Fibroblast of the aortic adventitia (primary cell): Measurements from ENCODE around the gene OR6J1. TPM values are rescaled to one million over a fixed set of nuclear protein-coding genes. Genes with fewer than 3 reads are reported as not detected.
"Not testable (repeated sequence)": the region's sequence is repeated elsewhere in the genome, so short reads cannot be mapped to it uniquely, and the experiment has no call there.

Experiments
- DNase-seq: peaks from one replicate; pipeline ENCODE4 v3.0.0-alpha.2; 2010; ENCODE audit warnings: low read depth
- H3K4me3 ChIP-seq: 2 replicates; pipeline ENCODE4 v1.5.1; 2011; ENCODE audit warnings: low read depth, mild to moderate bottlenecking, control low read depth, low read length, moderate library complexity
- total RNA-seq: library from RNA; depleted of rRNA; stranded (reverse); fragments of >200 nt; gene quantifications from 2 replicates; pipeline ENCODE4 v1.2.3, GENCODE V29; 2012; ENCODE audit warnings: low replicate concordance
- TF ChIP-seq, protein P1 (sequence below): IDR thresholded peaks from 2 replicates; pipeline ENCODE4 v1.5.1; 2011; ENCODE audit warnings: mild to moderate bottlenecking, low read length, control low read depth, inconsistent platforms; ENCODE audit not compliant: insufficient read depth

The OR6J1 gene
- total RNA-seq, 1 donor, result not detected

DNA sequence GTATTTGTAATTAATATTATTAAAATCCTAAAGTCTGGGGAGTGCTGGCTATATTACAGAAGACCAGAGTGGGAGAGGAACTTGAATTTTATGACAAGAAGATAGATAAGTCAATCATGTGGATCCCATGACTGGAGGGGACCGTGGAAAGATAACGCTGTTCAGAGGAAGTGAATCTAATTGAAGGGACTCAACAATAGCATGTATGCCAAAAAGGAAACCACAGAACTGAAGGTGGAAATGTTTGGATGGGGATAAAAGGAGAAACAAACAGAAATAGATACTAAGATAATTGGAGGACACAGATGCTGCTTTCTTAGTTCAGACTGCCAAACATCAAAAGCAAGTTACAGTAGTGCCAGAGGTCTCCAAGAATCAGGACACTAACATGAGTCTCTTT lies 21.1 kb downstream of the OR6J1 start:
- no peak for DNase-seq
- H3K4me3 ChIP-seq, result no peak overlapping the region
- TF ChIP-seq, protein P1, sequence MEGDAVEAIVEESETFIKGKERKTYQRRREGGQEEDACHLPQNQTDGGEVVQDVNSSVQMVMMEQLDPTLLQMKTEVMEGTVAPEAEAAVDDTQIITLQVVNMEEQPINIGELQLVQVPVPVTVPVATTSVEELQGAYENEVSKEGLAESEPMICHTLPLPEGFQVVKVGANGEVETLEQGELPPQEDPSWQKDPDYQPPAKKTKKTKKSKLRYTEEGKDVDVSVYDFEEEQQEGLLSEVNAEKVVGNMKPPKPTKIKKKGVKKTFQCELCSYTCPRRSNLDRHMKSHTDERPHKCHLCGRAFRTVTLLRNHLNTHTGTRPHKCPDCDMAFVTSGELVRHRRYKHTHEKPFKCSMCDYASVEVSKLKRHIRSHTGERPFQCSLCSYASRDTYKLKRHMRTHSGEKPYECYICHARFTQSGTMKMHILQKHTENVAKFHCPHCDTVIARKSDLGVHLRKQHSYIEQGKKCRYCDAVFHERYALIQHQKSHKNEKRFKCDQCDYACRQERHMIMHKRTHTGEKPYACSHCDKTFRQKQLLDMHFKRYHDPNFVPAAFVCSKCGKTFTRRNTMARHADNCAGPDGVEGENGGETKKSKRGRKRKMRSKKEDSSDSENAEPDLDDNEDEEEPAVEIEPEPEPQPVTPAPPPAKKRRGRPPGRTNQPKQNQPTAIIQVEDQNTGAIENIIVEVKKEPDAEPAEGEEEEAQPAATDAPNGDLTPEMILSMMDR, result no peak

- TF ChIP-seq, protein P1, result no peak
- H3K4me3 ChIP-seq, result no peak overlapping the region
- peak; percentile 41 for DNase-seq
Observed at GRCh38 chr14:22622255-22622654, 21.9 kb downstream of the OR6J1 start.

DNA sequence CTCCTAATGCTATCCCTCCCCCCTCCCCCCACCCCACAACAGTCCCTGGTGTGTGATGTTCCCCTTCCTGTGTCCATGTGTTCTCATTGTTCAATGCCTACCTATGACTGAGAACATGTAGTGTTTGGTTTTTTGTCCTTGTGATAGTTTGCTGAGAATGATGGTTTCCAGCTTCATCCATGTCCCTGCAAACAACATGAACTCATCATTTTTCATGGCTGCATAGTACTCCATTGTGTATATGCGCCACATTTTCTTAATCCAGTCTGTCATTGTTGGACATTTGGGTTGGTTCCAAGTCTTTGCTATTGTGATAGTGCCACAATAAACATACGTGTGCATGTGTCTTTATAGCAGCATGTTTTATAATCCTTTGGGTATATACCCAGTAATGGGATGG lies 28.4 kb downstream of the OR6J1 start:
- not testable (repeated sequence) for H3K4me3 ChIP-seq, DNase-seq

DNA sequence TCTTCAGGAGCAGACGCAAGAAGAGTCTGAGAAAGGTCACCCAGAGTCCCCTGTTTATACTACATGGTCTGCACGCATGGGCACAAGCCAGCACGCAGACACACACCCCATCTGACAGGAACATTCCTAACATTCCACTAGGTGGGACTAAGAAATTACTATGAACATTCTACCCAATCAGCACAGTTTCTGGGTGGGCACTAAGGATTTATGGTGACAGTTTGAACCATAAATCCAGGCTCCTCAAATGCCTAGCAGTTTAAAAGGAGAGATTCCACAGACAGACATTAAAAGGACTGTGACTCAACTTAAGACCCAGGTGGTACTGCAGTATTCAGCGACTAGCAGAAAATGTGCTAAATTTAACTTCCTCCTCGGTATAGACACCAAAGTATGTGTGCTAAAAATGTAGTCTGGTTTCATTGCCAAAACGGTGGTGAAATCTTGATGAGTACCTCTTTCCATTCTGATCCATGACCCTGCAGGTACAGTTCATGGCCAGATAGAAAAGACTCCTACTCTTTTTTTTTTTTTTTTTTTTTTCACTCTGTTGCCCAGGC lies 29.8 kb downstream of the OR6J1 start:
- H3K4me3 ChIP-seq, result no peak overlapping the region
- DNase-seq, result peak; percentile 94

DNA sequence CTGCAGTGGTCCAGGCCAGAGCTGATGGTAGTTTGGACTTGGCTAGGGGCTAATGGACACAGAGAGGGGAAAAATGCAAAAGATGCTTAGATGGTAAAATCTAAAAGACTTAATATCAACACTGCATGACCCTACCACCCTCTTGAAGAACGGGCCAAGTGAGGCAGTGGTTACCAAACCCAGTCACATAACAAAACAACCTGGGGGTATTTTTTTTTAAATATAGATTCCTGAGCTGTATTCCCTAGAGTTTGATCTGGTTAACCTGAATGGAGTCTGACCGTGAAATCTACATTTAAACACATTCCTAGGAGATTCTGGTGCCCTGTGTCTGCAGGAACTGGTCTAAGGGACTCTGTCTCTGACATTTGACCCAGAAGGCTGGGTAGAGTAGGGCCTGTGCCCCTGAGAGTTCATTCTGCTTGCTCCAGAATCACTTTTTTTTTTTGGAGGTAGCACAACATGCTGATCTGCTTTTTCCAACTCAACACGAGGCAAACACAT lies 30.4 kb downstream of the OR6J1 start:
- no peak overlapping the region for H3K4me3 ChIP-seq
- TF ChIP-seq, protein P1, result no peak
- no peak for DNase-seq

More for the DNA sequence above, 29.8 kb downstream of the OR6J1 start:
- TF ChIP-seq, protein P1, result no peak

DNA sequence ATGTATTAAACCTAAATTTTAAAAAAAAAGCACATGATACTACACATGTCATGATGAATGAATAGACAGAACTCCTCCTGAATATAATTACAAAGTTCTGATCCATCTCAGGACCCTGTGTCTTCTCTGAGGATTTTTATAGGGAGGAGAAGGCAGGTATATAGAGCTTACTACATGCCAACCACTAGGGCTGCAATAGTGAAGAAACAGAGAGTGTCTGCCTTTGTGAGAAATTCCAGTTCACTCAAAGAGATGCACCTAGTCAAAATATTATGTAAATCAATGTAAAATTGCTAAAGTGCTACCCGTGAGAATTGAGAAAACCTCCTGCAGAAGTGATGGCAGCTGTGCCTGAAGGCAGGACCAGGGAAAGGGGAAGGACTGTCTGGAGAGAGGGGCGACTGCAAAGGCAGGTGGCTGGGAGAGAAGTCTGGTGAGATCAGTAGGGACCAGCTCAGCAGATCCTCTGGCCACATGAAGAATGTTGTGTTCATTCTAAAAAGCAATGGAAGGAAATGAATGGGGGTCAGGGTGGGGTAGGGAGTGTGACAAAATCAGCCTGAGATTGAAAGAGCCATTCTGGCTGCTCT lies 31.0 kb downstream of the OR6J1 start:
- TF ChIP-seq, protein P1, result peak; percentile 38
- no peak overlapping the region for H3K4me3 ChIP-seq
- peak; percentile 25 for DNase-seq

DNA sequence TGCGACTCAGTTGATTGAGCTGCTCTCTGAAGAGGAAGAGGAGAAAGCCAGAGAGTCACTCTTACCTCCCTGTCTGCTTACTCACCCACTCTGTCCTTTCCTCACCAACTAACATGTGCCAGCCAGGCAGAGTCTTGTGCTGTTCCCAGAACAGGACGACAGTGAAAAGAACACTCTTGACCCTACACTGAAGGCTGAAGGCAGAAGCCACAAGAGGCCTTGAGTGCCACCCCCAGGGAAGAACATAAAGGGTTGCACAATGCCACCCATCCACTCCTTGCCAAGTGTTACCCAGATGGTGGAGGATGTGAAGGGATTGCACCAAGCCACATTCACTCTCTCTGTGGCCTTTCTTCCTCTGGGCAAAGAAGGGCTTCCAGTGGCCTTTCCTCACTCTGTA lies 33.2 kb downstream of the OR6J1 start:
- DNase-seq, result no peak
- H3K4me3 ChIP-seq, result no peak overlapping the region
- TF ChIP-seq, protein P1, result no peak
